ENCODE measurements around the gene TTC22. TPM values are rescaled to one million over a fixed set of nuclear protein-coding genes. Genes with fewer than 3 reads are reported as not detected.

TTC22 gene
- total RNA-seq, 1 donor from 2014 or later = 7.1 TPM

DNA sequence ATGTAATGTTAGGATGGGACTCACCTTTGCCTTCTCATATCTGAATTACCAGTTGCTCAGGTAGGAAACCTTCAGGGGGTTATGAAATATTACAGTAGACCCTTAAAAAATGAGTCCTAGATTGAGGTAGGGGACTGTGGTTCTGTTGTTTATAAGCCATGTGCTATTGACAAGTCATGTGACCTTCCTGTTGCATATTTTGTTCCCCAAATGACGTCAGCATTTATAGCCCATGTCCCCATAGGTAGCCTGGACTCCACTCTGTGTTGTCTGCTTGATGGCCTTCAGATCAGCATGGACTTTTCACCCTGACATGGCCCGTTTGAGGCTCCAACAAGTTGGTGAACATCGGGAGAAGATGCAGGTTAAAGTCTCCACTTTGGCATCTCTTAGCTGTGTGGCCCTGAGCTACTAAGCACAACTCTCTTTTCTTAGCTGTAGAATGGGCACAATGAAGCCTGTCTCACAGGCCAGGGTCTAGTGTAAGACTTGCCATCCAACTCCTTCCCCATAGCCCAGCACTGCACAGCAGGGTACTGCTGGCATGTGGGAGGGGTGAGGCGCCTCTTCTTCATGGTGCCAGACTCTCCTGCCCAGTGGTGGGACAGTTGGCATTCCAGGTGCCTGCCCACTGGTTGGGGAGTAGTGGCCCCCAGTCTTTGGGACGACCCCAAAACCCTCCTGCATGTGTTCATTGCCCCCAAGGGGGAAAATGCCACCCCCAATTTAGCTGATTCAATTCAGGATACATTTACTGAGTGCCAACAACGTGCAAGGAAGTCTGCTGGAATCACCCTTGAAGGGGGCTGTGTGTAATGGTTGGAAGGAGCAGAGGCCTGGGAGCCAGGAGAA, 36.1 kb upstream of the TTC22 start:
- Histone ChIP-seq H3K27me3 (no peaks in the 10 kb centered on the region), H3K36me3 (no peaks in the 10 kb centered on the region), H3K4me3 (no peak overlapping the region), H3K4me1 (no peaks in the 10 kb centered on the region), H3K9me3 (no peaks in the 10 kb centered on the region), H3K27ac (no peak overlapping the region)
- ATAC-seq (no peak), DNase-seq (no peak)
- intact Hi-C loops (cut with DNase I) = no loop called here
- TF ChIP-seq, protein P1, sequence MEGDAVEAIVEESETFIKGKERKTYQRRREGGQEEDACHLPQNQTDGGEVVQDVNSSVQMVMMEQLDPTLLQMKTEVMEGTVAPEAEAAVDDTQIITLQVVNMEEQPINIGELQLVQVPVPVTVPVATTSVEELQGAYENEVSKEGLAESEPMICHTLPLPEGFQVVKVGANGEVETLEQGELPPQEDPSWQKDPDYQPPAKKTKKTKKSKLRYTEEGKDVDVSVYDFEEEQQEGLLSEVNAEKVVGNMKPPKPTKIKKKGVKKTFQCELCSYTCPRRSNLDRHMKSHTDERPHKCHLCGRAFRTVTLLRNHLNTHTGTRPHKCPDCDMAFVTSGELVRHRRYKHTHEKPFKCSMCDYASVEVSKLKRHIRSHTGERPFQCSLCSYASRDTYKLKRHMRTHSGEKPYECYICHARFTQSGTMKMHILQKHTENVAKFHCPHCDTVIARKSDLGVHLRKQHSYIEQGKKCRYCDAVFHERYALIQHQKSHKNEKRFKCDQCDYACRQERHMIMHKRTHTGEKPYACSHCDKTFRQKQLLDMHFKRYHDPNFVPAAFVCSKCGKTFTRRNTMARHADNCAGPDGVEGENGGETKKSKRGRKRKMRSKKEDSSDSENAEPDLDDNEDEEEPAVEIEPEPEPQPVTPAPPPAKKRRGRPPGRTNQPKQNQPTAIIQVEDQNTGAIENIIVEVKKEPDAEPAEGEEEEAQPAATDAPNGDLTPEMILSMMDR (IDR thresholded peaks at IDR 0.05) = no peak

DNA sequence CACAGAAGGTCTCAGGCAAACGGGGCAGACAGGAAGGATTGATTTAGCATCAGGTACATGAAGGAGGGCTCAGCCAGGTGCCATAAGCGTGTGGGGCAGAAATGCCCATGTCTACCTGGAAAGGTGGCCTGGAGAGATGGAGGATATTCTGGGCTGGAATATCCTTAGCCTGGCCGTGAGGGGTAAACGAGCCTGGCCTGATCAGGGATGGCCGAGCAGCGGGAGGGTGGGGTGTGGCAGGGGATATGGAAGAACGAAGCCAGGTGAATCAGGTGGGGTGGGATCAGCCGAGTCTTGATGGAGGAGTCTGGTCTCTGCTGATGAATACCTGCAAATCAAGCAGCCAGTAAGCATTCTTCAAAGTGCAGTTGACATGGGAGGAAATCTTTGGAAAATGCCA, 35.5 kb upstream of the TTC22 start:
- H3K36me3 ChIP-seq = no peaks in the 10 kb centered on the region
- intact Hi-C loops (cut with DNase I) = no loop called here
- ATAC-seq = no peak
- no peak overlapping the region for H3K27ac ChIP-seq
- no peak for DNase-seq
- no peak overlapping the region for H3K4me3 ChIP-seq
- no peaks in the 10 kb centered on the region for H3K9me3 ChIP-seq
- TF ChIP-seq, protein P1 (IDR thresholded peaks at IDR 0.05) = no peak
- no peaks in the 10 kb centered on the region for H3K27me3 ChIP-seq
- no peaks in the 10 kb centered on the region for H3K4me1 ChIP-seq

DNA sequence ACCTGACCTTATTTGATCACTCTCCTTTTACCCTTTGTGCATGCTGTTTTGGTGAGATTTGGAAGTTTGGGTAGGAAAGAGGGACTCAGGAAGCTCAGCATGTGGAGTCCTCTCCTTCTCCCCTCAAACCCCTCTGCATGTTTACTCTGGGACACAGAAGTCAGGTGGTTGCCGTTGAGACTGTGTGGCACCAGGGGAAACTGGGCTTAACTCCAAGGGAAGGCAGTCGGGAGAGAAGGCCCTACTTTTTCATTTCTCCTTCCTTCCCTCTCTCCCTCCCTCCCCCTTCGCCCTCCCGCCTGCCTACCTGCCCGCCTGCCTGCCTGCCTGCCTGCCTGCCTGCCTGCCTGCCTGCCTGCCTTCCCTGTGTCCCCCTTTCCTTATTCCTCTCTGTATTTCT, 34.8 kb upstream of the TTC22 start:
- TF ChIP-seq, protein P1 (IDR thresholded peaks at IDR 0.05) = no peak

DNA sequence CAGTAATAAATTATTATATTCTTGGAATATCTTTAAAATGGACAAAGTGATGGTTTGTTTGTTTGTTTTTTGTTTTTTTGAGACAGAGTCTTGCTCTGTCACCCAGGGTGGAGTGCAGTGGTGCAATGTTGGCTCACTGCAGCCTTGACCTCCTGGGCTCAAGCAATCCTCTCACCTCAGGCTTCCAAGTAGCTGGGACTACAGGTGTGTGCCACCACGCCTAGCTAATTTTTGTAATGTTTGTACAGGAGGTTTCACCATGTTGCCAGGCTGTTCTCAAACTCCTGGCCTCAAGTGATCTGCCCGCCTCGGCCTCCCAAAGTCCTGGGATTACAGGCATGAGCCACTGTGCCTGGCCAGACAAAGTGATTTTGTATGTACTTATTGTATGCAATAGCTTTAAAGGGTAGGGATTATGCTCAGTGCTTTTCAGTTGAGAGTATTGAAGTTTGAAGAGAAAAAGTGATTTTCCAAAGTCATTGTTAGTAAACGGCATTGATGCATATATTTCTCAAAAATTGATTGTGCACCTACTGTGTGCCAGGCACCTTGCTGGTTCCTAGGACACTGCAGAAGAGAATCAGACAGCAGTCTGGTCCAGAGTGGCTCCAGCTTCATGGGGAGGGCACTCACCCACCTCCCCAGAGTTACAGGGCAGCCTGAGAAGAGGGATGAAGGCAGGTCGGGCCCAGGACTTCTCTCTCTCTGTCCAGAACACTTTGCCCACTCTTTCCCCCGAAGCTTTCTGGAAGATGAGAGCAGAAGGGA, 34.2 kb upstream of the TTC22 start:
- Histone ChIP-seq H3K4me3 (no peak overlapping the region), H3K36me3 (no peaks in the 10 kb centered on the region), H3K27ac (no peak overlapping the region), H3K9me3 (peaks cover 5% of the 10 kb centered on the region), H3K27me3 (no peaks in the 10 kb centered on the region), H3K4me1 (no peaks in the 10 kb centered on the region)
- ATAC-seq (peak; percentile 10), DNase-seq (no peak)
- TF ChIP-seq, protein P1 (IDR thresholded peaks at IDR 0.05) = no peak
- intact Hi-C loops (cut with DNase I) = no loop called here

More for the DNA sequence above, 34.8 kb upstream of the TTC22 start:
- Histone ChIP-seq H3K27ac (no peak overlapping the region), H3K36me3 (no peaks in the 10 kb centered on the region), H3K9me3 (peaks cover 5% of the 10 kb centered on the region), H3K4me1 (no peaks in the 10 kb centered on the region), H3K27me3 (no peaks in the 10 kb centered on the region), H3K4me3 (no peak overlapping the region)
- intact Hi-C loops (cut with DNase I) = no loop called here
- peak; percentile 45 for ATAC-seq
- DNase-seq = no peak

DNA sequence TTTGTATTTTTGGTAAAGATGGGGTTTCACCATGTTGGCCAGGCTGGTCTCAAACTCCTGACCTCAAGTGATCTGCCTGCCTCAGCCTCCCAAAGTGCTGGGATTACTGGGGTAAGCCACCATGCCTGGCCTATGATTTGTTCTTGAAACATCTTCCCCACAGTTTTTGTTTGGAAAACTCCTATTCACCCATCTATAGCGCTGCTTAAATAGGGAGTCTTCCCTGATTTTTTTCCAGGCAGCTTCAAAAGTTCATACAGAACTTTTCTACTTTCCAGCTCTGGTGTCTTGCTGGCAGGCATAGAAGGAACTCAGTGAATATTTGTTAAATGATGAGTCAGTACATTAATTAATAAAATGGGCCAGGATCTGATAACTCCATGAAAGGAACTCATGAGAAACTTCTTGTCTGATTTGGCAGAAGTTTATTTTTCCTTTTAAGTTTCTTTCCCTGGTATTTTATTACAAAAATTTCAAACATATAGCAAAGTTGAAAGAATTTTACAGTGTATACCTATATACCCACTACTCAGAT, 33.0 kb upstream of the TTC22 start:
- H3K4me1 ChIP-seq = no peaks in the 10 kb centered on the region
- intact Hi-C loops (cut with DNase I) = no loop called here

More for the DNA sequence above, 33.0 kb upstream of the TTC22 start:
- ATAC-seq = no peak
- Histone ChIP-seq H3K9me3 (peaks cover 5% of the 10 kb centered on the region), H3K36me3 (no peaks in the 10 kb centered on the region), H3K27ac (no peak overlapping the region), H3K4me3 (no peak overlapping the region), H3K27me3 (no peaks in the 10 kb centered on the region)
- DNase-seq = no peak
- TF ChIP-seq, protein P1 (IDR thresholded peaks at IDR 0.05) = no peak
